GM18502 (cell line): ENCODE data around the gene EPYC.

Experiments used
- ATAC-seq: cut with Tn5 transposase; IDR thresholded peaks from one replicate; pipeline ENCODE4 v1.9.1; 2021; ENCODE audit warnings: mild to moderate bottlenecking; ENCODE audit not compliant: unreplicated experiment, poor library complexity

Gene EPYC

GRCh38 chr12:90959538-90960139 lies 45.1 kb downstream of the EPYC start:
- ATAC-seq = peak; percentile 89

GRCh38 chr12:90959032-90959431 lies 45.7 kb downstream of the EPYC start:
- no peak for ATAC-seq

- ATAC-seq = no peak
These were observed 46.4 kb downstream of the EPYC start for GRCh38 chr12:90958347-90958746.

DNA sequence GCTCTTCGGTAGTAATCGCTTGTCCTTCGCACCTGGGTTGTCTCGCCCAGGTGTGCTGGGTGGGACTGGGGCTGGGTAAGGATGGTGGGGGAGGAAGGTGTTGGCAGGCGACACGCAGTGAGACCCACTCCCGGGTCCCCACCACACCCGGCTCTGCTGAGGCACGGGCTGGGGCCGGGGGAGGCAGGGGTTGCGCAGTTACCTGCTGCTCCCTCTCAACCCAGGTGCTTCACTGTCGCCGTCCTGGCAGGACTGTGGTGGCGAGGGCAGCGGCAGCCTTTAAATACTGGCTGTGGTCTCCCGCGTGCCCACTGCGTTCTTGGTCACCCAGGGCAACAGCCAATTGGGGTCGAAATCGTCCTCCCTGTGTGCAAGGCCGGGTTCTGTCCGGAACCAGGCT lies 49.9 kb downstream of the EPYC start, which contains the start of gene CCER1:
CCER1 (minus strand) TSS at position 256 of the 400 bp plus-strand sequence. CDS start 434 bp downstream, outside the sequence.
- ATAC-seq = no peak

GRCh38 chr12:90954428-90954827 lies 50.3 kb downstream of the EPYC start:
- ATAC-seq = no peak

GRCh38 chr12:90953956-90954421 lies 50.8 kb downstream of the EPYC start:
- peak; percentile 78 for ATAC-seq

GRCh38 chr12:90951432-90952105 lies 53.2 kb downstream of the EPYC start:
- ATAC-seq = no peak

- ATAC-seq = no peak
These were observed 56.9 kb downstream of the EPYC start for GRCh38 chr12:90947869-90948268.

- peak; percentile 84 for ATAC-seq
These were observed 59.6 kb downstream of the EPYC start for GRCh38 chr12:90945070-90945649.

- ATAC-seq = no peak
These were observed 61.5 kb downstream of the EPYC start for GRCh38 chr12:90943255-90943654.

- peak; percentile 77 for ATAC-seq
These were observed 63.8 kb downstream of the EPYC start for GRCh38 chr12:90940872-90941499.

DNA sequence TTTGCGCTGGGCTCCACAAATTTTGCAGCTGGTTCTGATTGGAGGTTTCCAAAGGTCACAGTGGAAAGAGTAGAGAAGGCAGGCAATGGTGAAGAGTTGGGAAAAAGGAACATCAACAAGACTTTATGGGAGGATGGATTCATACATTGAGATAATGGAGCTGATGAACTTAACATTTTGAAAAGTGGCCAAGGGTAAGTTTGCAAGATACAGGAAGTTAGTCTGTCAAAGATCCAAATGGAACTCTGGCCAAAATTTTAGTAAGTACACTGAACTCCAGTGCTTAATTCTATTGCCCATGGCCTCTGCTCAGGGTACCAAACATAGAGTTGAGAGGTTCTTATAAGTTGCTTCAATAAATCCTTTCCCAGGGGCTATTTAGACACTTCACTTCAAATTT lies 65.4 kb downstream of the EPYC start:
- ATAC-seq = no peak

DNA sequence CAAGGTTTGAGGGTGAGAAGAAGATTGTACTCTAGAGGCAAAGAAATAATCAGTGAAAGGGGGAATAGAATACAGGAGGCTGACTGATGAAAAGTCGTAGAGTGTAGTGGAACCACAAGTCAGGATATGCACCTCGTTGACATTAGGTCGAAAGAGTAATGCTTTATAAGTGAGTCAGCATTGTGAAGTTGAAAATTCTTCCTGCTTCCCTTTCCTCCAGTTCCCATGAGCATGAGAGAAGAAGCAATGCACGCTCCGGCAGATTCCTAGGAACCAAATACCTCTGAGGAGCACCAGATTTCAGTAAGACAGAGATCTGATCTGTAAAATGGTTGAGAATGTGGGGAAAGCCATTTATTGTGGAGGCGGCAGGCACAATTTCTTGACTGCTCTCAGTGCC lies 66.3 kb downstream of the EPYC start:
- no peak for ATAC-seq

- no peak for ATAC-seq
These were observed 67.1 kb downstream of the EPYC start for GRCh38 chr12:90937651-90938050.

- no peak for ATAC-seq
These were observed 68.4 kb downstream of the EPYC start for GRCh38 chr12:90936230-90937005.

DNA sequence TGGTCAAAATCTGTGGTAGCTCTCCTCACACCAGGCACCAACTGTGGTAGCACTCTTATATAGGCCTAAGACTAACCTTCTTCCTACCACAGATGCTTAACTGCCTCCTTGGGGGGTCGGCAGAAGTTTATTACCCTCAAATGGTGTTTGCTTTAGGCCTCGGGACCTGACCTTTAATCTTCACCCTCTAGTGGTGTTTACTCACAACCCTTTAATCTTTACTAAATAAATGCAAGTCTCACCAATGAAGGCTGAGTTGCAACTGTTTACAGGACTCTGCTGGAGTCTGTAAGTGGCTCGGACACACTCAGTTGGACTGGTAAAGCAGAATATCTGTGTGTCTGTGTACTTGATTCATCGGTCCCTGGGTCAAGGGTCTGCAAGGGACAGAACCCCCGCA lies 79.2 kb downstream of the EPYC start:
- no peak for ATAC-seq

DNA sequence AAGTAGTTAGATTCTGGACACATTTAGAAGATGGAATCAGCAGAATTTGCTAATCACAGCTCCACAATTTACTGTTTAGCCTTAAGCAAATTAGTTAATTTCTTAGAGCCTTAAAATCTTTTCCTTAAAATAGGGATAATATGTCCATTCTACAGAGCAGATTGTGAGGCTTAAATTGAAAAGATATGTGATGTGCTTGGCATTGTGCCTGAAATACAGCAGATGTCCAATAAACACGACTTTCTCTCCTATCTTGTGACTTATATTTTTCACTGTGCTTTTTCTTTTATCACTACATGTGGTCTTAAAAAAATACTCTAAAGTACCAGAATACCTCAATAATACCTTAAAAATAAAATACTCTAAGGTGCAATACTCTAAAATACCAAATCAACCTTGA lies 80.4 kb downstream of the EPYC start:
- no peak for ATAC-seq

DNA sequence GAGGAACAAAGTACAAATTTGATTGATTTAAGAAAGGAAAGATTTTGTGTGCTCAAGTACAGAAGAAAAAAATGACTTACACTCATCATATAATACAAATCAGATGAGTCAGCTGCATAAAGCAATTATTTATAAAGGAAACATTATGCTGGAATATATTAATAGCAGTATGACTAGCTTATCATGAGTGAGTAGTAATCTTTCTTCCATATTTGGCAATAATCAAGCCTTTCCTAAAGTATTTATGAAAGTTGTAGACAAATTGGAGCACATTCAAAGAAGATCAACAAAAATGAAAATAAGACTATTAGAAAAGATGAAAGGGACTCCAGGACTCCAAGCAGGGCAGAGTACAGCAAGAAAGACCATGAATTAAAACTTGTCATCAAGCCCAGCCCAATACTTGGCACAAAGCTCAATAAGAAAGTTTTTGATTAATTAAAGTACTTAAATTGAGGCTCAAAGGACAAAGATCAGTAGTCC lies 82.6 kb downstream of the EPYC start:
- no peak for ATAC-seq

DNA sequence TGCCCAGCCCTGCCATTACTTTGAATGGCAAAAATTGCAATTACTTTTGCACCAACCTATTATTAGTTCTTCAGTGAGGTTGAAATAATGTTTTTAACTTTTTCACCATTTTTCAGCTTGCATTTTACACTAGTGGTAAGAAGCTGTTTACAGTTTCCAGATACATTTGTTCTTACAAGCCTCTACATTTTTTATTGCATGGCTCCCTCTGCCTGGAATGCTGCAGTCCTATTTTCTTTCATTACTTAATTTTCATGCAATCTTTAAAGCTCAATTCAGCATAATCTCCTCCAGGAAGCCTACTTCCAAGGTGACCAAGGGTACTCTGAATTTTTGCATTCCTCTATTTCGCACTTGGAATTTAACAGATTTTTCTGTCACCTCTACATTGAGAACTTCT lies 83.2 kb downstream of the EPYC start:
- no peak for ATAC-seq

- ATAC-seq = no peak
These were observed 84.5 kb downstream of the EPYC start for GRCh38 chr12:90920222-90920621.
